Measurements from ENCODE around the gene PFKFB4. TPM values are rescaled to one million over a fixed set of nuclear protein-coding genes. Genes with fewer than 3 reads are reported as not detected.

PFKFB4 gene
- total RNA-seq, 1 donor from 2014 or later: 8.3 TPM

- intact Hi-C loops (cut with micrococcal nuclease): no loop called here
Measured at GRCh38 chr3:48468329-48468731, 88.3 kb downstream of the PFKFB4 start.

Other genes starting within 250 kb of the PFKFB4 start
- gene SPINK8, start 223.1 kb downstream of the PFKFB4 start, total RNA-seq: not detected in 2 replicates
- not detected in 2 replicates for gene FBXW12, start 184.6 kb downstream of the PFKFB4 start, total RNA-seq
- 1.6 and 1.9 TPM in 2 replicates for gene PLXNB1, start 126.7 kb downstream of the PFKFB4 start, total RNA-seq
- gene CCDC51, start 116.7 kb downstream of the PFKFB4 start, total RNA-seq: 14.2 and 16.4 TPM in 2 replicates
- 289 and 303 TPM in 2 replicates for gene TMA7, start 116.5 kb downstream of the PFKFB4 start, total RNA-seq
- 17.2 and 17.4 TPM in 2 replicates for gene ATRIP, start 110.1 kb downstream of the PFKFB4 start, total RNA-seq
- gene SHISA5, start 52.6 kb downstream of the PFKFB4 start, total RNA-seq: 140 and 142 TPM in 2 replicates
- gene UCN2, start 7.0 kb upstream of the PFKFB4 start, total RNA-seq: not detected in 2 replicates
- 1.1 and 1.5 TPM in 2 replicates for gene COL7A1, start 38.5 kb upstream of the PFKFB4 start, total RNA-seq
- 180 and 183 TPM in 2 replicates for gene UQCRC1, start 52.8 kb upstream of the PFKFB4 start, total RNA-seq
- 0.77 and 1.4 TPM in 2 replicates for gene TMEM89, start 65.0 kb upstream of the PFKFB4 start, total RNA-seq
- gene SLC26A6, start 78.7 kb upstream of the PFKFB4 start, total RNA-seq: 43.7 and 47.3 TPM in 2 replicates
- gene CELSR3, start 106.1 kb upstream of the PFKFB4 start, total RNA-seq: 11.1 and 11.2 TPM in 2 replicates
- gene NCKIPSD, start 129.1 kb upstream of the PFKFB4 start, total RNA-seq: 34.1 and 37.8 TPM in 2 replicates
- gene IP6K2, start 160.4 kb upstream of the PFKFB4 start, total RNA-seq: 59.3 and 59.9 TPM in 2 replicates

All from T-helper 2 cell treated with Interferon-gamma antibody and Interleukin-4, amounts not matched to agents 100 ng/mL and 5 ng/mL, for 36 hours (primary cell).